NK-92 (cell line): ENCODE measurements around the gene PDHX.

Experiments used
- DNase-seq: peaks from one replicate; lab custom pipeline; 2025; ENCODE audit not compliant: unreplicated experiment; lab: John Stamatoyannopoulos, UW

The PDHX gene

DNA sequence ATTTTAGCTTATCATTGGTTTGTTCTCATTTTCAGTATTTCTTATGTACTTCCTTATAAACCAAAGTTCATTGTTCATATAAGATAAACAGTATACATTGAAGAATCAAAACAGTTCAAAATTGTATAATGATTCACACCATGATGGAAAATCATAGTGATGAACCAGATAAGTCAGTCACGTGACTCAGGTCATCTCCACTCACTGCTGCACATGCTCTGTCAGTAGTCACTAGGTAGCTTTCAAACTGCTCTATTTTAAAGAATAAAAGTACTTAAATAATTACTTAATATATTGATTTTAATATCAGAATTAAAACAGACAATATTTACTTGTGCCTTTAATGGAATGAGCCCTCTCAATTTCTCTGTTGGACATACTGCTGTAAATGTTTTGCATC is 37.5 kb downstream of the PDHX start:
- DNase-seq = no peak

DNA sequence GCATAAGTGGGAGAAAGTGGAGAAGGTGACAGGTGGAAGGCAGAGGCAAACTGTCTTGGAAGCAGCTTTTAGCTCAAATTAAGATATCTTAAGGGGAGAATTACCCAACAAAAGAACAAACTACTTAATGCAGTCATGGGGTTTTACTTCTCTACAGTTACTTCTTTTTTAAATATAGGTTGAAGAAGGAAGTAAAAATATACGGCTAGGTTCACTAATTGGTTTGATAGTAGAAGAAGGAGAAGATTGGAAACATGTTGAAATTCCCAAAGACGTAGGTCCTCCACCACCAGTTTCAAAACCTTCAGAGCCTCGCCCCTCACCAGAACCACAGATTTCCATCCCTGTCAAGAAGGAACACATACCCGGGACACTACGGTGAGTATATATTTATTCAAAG is 40.8 kb downstream of the PDHX start:
- no peak for DNase-seq

DNA sequence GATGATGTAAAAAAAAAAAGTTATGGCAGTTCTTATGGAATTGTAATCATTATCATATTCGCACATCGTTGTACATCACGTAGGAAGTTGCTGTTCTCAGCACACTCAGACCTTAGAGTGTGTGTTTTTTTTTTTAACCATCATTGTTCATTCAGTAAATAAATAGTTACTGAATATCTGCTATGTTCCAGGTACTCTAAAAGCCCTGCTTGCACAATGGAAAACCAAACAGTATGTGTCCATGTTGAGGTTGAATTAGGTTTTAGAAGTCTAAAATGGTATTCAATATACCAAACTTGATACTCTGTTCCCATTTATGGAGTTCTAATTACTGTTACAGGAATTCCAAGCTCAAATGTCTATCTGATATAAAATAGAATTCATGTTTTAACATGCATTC is 41.2 kb downstream of the PDHX start:
- no peak for DNase-seq

DNA sequence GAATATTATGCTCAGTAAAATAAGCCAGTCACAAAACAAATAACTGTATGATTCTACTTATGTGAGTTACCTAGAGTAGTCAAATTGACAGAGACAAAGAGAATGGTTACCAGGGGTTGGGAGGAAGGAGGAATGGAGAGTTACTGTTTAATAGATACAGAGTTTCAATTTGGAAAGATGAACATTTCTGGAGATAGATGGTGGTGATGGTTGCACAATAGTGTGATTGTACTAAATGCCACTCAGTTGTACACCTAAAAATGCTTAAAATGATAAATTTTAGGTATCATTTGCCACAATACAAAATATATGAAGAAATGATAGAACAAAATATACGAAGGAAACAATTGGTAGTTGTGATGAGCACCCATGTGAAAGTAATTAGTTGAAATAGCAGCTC is 43.4 kb downstream of the PDHX start:
- no peak for DNase-seq

DNA sequence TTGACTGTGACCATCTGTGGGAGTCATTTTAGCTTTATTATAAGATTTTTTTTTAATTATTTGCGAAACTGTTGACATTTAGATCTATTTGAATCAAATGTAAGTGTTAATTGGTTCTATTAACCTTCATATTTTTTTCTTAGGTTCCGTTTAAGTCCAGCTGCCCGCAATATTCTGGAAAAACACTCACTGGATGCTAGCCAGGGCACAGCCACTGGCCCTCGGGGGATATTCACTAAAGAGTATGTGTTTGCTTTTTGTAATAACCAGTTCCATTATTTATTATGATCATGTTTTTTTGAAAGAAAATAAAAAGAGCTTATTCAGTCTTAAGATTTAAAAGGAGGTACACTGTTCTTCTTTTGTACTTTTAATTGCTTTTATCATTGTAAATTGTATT is 43.9 kb downstream of the PDHX start:
- DNase-seq = no peak

DNA sequence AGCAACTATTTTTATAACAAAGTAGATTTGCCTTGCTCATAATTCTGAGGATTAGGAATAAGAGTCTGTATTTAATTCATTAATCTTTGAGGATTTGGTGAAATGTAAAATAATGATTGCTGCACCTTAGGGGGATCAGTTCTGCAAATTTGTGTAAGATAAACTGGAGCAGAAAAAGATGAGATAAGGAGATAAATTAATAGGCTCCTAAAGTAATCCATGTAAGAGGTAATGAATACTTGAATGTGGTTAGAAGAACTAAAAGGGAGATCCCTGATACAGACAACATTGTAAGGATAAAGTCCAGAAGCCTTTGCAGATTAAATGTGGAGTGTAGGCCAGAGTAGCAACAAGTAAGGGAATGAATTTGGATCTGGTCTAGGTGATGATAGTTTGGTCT is 45.6 kb downstream of the PDHX start:
- no peak for DNase-seq

- DNase-seq = no peak
Measured at GRCh38 chr11:34963351-34963750, 46.9 kb downstream of the PDHX start.

DNA sequence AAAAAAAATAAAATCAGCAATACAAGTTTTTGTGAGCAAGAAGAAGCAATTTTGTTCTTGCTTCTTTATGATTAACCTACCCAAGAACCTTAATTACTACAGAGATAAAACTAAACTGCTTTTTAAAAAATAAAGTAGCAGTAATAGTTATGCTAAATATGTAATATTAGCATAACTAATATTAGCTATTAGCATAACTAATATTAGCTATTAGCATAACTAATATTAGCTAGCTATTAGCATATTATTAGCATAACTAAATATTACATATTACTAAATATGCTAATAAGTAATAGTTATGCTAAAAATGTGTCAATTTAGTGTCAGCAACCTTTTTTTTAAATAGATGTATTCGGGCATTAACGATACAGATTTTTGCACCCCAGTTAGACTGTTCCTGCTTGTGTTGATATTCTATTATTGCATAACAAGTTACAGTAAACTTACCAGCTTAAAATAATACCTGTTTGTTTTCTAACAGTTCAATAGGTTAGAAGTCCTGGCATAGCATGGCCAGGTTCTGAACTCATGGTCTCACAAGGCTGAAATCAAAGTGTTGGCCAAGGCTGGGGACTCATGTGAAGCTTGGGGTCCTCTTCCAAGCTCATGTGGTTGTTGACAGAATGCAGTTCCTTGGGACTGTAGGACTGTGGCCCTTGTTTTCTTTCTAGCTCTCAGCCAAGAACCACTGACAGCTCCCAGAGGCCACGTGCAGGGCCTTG is 48.4 kb downstream of the PDHX start:
- no peak for DNase-seq

GRCh38 chr11:34968862-34969261 is 52.4 kb downstream of the PDHX start:
- no peak for DNase-seq

DNA sequence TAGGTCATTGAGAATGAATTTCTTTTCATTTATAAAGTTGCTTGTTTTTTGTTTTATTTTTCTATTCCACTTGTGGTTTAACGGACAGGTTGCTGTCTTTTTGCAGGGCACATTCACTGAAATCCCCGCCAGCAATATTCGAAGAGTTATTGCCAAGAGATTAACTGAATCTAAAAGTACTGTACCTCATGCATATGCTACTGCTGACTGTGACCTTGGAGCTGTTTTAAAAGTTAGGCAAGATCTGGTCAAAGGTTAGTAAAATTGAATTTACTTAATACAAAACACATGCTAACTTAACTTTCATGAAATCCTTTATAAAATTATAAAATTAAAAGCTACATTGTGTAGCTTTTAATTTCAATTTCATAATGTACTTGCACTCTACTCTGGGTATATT is 53.6 kb downstream of the PDHX start:
- no peak for DNase-seq

DNA sequence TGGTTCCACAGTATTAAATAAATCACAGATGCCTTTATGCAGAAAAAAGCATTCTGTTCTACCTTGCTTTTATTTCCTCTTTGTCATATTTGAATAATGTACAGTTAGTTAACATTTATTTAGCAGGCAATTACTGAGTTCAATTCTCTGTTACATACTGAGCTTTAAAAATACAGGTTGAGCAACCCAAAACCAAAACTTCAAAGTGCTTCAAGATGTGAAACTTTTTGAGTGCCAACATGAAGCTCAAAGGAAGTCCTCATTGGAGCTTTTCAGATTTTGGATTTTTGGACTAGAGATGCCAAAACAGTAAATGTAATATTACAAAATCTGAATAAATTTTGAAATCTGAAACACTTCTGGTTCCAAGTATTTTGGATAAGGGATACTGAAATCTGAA is 54.1 kb downstream of the PDHX start:
- DNase-seq = no peak

DNA sequence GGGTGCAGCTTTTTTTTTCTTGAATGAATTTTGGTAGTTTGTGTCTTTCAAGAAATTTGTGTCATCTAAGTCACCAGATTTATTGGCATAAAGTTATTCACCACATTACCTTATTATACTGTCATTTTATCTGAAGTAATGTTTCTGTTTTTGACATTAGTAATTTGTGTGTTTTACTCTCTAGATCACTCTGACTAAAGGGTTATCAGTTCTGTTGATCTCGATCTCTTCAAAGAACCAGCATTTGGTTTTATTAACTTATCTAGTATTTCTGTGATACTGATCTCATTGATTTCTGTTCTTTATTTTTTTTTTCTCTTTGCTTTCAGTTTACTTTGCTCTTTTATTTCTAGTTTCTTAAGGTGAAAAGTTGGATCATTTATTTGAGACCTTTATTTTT is 55.5 kb downstream of the PDHX start:
- DNase-seq = no peak

GRCh38 chr11:34972366-34972765 is 55.9 kb downstream of the PDHX start:
- no peak for DNase-seq

DNA sequence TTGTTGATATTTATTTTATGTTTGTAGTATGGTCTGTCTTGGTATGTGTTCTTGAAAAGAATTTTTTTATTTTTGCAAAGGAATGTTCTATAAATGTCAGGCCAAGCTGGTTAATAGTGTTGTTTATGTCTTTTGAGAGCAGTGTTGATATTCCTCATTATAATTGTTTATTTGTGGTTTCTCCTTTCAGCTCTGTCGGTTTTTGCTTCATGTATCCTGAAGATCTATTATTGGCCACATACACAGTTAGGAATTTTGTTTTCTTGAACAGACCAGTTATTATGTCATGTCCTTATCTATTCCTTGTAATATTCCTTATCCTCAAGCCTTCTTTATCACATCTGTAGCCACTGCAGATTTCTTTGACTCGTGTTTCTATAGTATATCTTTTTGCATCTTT is 56.5 kb downstream of the PDHX start:
- no peak for DNase-seq

DNA sequence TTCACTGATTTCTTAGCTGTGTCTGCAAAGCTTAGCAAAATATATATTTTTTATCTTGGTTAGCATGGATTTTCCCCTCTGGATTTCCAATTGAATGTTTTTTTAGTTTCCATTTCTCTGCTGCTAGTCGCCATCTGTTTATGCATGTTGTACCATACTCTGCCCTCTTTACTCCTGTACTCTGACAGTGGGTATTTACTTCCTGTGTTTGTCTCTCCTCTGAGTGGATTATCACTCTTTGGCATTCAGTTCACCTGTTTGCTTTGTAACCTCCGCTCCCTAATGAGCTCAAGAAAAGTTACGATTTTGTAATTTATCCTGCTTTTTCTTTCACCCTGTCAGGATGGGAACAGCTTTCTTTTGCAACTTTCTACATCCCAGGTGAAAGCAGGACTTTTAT is 59.1 kb downstream of the PDHX start:
- no peak for DNase-seq

GRCh38 chr11:34976496-34977088 is 60.2 kb downstream of the PDHX start:
- DNase-seq = no peak

- DNase-seq = no peak
Measured at GRCh38 chr11:34977089-34977912, 60.9 kb downstream of the PDHX start.

DNA sequence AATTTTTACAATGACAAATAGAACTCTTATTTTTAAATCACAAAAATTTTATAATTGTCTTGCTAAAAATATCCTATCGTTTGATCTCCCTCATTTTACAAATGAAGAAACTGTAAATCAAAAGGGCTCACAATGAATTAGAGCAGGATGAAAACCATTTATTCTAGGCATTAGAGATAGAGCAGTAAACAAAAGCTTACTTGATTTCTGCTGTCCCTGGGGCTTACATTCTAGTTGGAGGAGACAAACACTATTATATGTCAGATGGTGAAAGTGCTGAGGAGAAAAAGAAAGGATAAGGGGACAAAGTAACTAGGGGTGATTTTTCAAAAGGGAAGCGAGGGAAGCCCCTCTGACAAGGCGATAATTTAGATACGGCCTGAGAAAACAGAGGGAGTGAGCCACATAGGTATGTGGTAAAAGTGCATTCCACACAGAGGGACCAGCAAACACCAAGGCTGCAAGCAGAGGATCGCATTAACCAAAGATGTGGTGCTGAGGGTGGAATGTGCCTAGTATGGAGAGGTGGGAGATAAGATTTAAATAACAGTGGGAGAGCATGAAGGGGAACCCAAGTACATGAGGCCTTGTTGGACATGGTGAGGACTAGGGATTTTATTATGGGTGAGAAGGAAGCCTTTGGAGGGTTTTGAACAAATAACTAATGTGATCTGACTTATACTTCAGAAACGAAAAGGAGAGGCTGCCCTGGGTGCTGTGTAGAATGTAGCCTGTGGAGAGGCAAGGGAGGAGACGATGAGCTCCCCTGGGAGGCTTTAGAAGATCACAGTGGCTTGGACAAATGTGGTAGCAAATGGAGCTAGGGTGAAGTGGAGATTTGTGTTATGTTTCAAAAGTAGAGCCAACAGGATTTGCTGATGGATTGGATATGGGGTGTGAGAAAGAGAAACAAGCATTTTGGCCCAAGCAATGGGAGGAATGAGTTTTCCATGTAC is 62.1 kb downstream of the PDHX start:
- DNase-seq = no peak

- no peak for DNase-seq
Measured at GRCh38 chr11:34984514-34984913, 68.1 kb downstream of the PDHX start.

DNA sequence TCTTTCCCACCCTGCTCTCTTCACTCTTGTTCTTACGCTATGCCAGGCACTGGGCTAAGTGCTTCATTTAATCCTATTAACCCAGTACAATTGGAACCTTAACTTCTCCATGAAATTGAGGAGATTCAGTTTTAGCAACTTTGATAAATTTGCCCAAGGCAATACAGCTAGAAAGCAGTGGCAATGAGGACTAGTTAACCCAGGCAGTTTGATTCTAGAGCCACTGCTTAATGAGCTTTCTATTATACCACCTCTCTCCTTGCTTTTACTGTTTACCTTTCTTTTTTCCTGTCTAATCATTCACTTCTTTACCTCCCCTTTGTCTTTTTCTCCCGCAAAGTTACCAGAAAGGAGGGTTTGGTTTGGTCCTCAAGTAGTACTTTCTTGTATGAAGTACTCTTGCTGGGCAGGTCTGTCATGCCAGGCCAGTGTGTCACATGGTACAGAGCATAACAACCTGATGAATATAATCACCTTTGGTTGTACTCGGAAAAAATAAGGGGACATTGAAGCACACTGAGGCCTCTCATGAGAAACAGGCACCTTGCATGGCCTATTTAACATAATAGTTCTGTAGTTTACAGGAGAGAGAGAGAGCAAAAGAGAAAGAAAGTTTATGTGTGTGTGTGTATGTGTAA is 70.6 kb downstream of the PDHX start:
- no peak for DNase-seq

- no peak for DNase-seq
Measured at GRCh38 chr11:34987617-34988016, 71.2 kb downstream of the PDHX start.
